ENCODE results near the gene ZNF423.

DNA sequence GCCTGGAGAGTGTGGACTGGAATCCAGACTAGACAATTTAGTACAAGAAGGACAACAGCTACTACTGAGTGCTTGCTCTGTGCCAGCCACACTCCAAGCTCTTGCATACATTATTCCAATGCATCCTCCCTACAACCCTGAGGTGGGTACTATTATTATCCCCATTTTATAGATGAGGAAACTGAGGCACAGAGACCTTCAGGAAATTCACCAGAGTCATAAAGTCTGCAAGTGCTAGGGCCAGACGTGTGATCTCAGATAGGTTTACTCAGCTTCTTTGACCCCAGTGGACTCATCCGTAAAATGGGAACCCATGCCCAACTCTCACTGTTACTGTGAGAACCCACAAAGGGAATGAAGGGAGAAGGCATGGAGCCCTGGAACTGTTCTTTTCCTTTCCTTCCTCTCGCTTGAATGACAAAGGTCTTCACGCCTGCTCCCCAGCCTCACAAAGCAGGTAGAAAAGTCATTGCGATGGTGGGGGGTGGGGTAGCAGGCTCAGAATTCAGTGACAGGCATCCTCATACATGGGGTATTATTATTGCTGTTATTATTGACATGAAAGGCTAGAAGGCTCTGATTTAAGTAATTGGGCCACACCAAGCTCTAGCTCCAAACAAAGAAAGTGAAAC lies 160.0 kb downstream of the ZNF423 start:
- TF ChIP-seq, protein P1, sequence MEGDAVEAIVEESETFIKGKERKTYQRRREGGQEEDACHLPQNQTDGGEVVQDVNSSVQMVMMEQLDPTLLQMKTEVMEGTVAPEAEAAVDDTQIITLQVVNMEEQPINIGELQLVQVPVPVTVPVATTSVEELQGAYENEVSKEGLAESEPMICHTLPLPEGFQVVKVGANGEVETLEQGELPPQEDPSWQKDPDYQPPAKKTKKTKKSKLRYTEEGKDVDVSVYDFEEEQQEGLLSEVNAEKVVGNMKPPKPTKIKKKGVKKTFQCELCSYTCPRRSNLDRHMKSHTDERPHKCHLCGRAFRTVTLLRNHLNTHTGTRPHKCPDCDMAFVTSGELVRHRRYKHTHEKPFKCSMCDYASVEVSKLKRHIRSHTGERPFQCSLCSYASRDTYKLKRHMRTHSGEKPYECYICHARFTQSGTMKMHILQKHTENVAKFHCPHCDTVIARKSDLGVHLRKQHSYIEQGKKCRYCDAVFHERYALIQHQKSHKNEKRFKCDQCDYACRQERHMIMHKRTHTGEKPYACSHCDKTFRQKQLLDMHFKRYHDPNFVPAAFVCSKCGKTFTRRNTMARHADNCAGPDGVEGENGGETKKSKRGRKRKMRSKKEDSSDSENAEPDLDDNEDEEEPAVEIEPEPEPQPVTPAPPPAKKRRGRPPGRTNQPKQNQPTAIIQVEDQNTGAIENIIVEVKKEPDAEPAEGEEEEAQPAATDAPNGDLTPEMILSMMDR (IDR thresholded peaks at IDR 0.05; ENCODE audit: low read depth, low read length, poor library complexity, severe bottlenecking): no peak
- TF ChIP-seq EZH2phosphoT487 (IDR thresholded peaks at IDR 0.05; ENCODE audit: borderline replicate concordance, low read length): no peak

Data from DOHH2 (cell line).